GM12874 (cell line): ENCODE results near the gene PNPLA2.

Experiments used
- CTCF ChIP-seq: IDR thresholded peaks from 2 replicates; pipeline ENCODE4 v1.5.1; 2011; ENCODE audit warnings: low read depth, mild to moderate bottlenecking, control low read depth, low read length, moderate library complexity; ENCODE audit not compliant: insufficient read depth

PNPLA2 gene

GRCh38 chr11:839875-840617 lies 21.3 kb downstream of the PNPLA2 start:
- TF ChIP-seq CTCF, result peak; percentile 35; the same call in 1 of the 2 replicates

GRCh38 chr11:841981-842369 lies 23.3 kb downstream of the PNPLA2 start:
- no peak for TF ChIP-seq CTCF

GRCh38 chr11:842370-843002 lies 23.8 kb downstream of the PNPLA2 start, which contains the start of the genes POLR2L and TSPAN4:
POLR2L (minus strand) TSS chr11:842529; CDS start chr11:842508, 21 bp downstream.
TSPAN4 (plus strand) TSS chr11:842852; CDS start chr11:850305, 7,453 bp downstream.
- TF ChIP-seq CTCF, result no peak

- peak; percentile 38 for TF ChIP-seq CTCF
Observed at GRCh38 chr11:843086-843734, 24.5 kb downstream of the PNPLA2 start.

- TF ChIP-seq CTCF, result peak; percentile 10; the same call in 1 of the 2 replicates
Observed at GRCh38 chr11:843818-844692, 25.3 kb downstream of the PNPLA2 start.

- TF ChIP-seq CTCF, result no peak
Observed at GRCh38 chr11:844693-845644, 26.3 kb downstream of the PNPLA2 start.
